GM19351 (cell line): ENCODE data around the gene FIS1.
A peak's percentile ranks its signal among the peaks of the same experiment; 100 is the strongest.
"Not testable (repeated sequence)": the region's sequence is repeated elsewhere in the genome, so short reads cannot be mapped to it uniquely, and the experiment has no call there.

Experiments
- ATAC-seq: cut with Tn5 transposase; IDR thresholded peaks from one replicate; pipeline ENCODE4 v1.9.1; 2021; ENCODE audit warnings: mild to moderate bottlenecking, moderate library complexity; ENCODE audit not compliant: unreplicated experiment

FIS1 gene

GRCh38 chr7:101258243-101258731 lies 13.4 kb upstream of the FIS1 start:
- no peak for ATAC-seq

GRCh38 chr7:101255796-101256195 lies 10.9 kb upstream of the FIS1 start:
- no peak for ATAC-seq

- not testable (repeated sequence) for ATAC-seq
Observed at GRCh38 chr7:101253199-101253598, 8.3 kb upstream of the FIS1 start.

- peak; percentile 93 for ATAC-seq
Observed at GRCh38 chr7:101251871-101252659, 7.2 kb upstream of the FIS1 start.

GRCh38 chr7:101250324-101250723 lies 5.4 kb upstream of the FIS1 start:
- peak; percentile 42 for ATAC-seq

GRCh38 chr7:101248276-101248675 lies 3.4 kb upstream of the FIS1 start:
- ATAC-seq, result no peak

- no peak for ATAC-seq
Observed at GRCh38 chr7:101245147-101245668, 327 bp upstream of the FIS1 start.

GRCh38 chr7:101243646-101244374 lies 1.1 kb downstream of the FIS1 start:
- no peak for ATAC-seq

GRCh38 chr7:101241443-101242349 lies 3.2 kb downstream of the FIS1 start:
- ATAC-seq, result no peak

GRCh38 chr7:101241015-101241363 lies 3.9 kb downstream of the FIS1 start:
- ATAC-seq, result no peak

GRCh38 chr7:101240226-101241014 lies 4.5 kb downstream of the FIS1 start:
- ATAC-seq, result no peak

GRCh38 chr7:101239951-101240220 lies 5.0 kb downstream of the FIS1 start:
- no peak for ATAC-seq

GRCh38 chr7:101239191-101239950 lies 5.5 kb downstream of the FIS1 start:
- no peak for ATAC-seq

- no peak for ATAC-seq
Observed at GRCh38 chr7:101238226-101239182, 6.4 kb downstream of the FIS1 start.

- ATAC-seq, result no peak
Observed at GRCh38 chr7:101237206-101238067, 7.4 kb downstream of the FIS1 start, which contains the start of gene CLDN15. TSS of gene CLDN15 (minus strand) at chr7:101237802. CDS start at chr7:101237581, 221 bp downstream.

GRCh38 chr7:101236292-101236835 lies 8.5 kb downstream of the FIS1 start:
- no peak for ATAC-seq

- ATAC-seq, result no peak
Observed at GRCh38 chr7:101235522-101235921, 9.4 kb downstream of the FIS1 start.
